Endothelial cell of umbilical vein (primary cell): ENCODE results near the gene NCOA5. TPM values are rescaled to one million over a fixed set of nuclear protein-coding genes. Genes with fewer than 3 reads are reported as not detected.

ENCODE experiments used
- BruUV-seq: library from RNA; stranded (reverse); fragments of 400-500 nt; replicated peaks from 2 replicates; lab custom pipeline; 2021; lab: Mats Ljungman, UMichigan
- CTCF ChIA-PET: fragments of 300-600, 350-600 bp; sonication (Branson Sonifier 250); formaldehyde crosslinking; loops from one replicate; lab custom pipeline; 2021; ENCODE audit warnings: antibody characterized with exemption, inconsistent platforms; lab: Charles Lee
- POLR2A ChIA-PET: fragments of 300-600, 350-600 bp; sonication (Branson Sonifier 250); formaldehyde crosslinking; loops from one replicate; lab custom pipeline; 2021; ENCODE audit warnings: antibody characterized with exemption, inconsistent platforms; lab: Charles Lee
- DNase-seq: peaks from one replicate; pipeline ENCODE4 v3.0.0-alpha.2; 2011; ENCODE audit warnings: low read depth, low spot score
- FAIRE-seq: peaks from 2 replicates; lab custom pipeline; 2011; peaks lifted over from hg19 to GRCh38; lab: Jason Lieb, UNC
- H2AFZ ChIP-seq: 2 replicates; pipeline ENCODE4 v1.6.0; 2012; ENCODE audit warnings: low read depth, low read length, control low read depth, inconsistent platforms
- H3K27ac ChIP-seq: 2 replicates; pipeline ENCODE4 v1.5.1; 2011; ENCODE audit warnings: low read depth, mild to moderate bottlenecking, control low read depth, low read length, moderate library complexity; ENCODE audit not compliant: insufficient read depth
- H3K27me3 ChIP-seq, 2 experiments: 2 replicates each; pipeline versions ENCODE4 v1.6.0 to v1.6.1; 2011; ENCODE audit warnings: low read length in 2 of 2, mixed read lengths in 1 of 2; ENCODE audit not compliant: control insufficient read depth in 2 of 2, insufficient read depth in 2 of 2
- H3K36me3 ChIP-seq, 2 experiments: 2 replicates in 1 of 2; 3 replicates in 1 of 2; pipeline ENCODE4 v1.5.1; 2011; ENCODE audit warnings: low read length in 2 of 2, mild to moderate bottlenecking in 1 of 2, moderate library complexity in 1 of 2; ENCODE audit not compliant: control insufficient read depth in 2 of 2, insufficient read depth in 2 of 2; ENCODE audit errors: extremely low read depth in 1 of 2
- H3K4me1 ChIP-seq: 3 replicates; pipeline ENCODE4 v1.5.1; 2011; ENCODE audit warnings: mild to moderate bottlenecking, low read length; ENCODE audit not compliant: control insufficient read depth, insufficient read depth; ENCODE audit errors: extremely low read depth
- H3K4me2 ChIP-seq: 2 replicates; pipeline ENCODE4 v1.6.1; 2011; ENCODE audit warnings: low read length, control low read depth, mixed read lengths; ENCODE audit not compliant: insufficient read depth
- H3K4me3 ChIP-seq, 3 experiments: fragments of 200-600 bp in 1 of 3; sonication (generic), shearing (Covaris generic) in 1 of 3; replicated peaks in 1 of 3; 2 replicates each; pipeline ENCODE4 v1.5.1; 2011 to 2016; ENCODE audit warnings: control low read depth in 3 of 3, low read length in 3 of 3, mild to moderate bottlenecking in 2 of 3, inconsistent platforms in 1 of 3, low read depth in 1 of 3, moderate library complexity in 1 of 3; ENCODE audit not compliant: insufficient read depth in 1 of 3
- H3K79me2 ChIP-seq: 2 replicates; pipeline ENCODE4 v1.6.0; 2012; ENCODE audit warnings: low read length, inconsistent platforms; ENCODE audit not compliant: control insufficient read depth, insufficient read depth
- H3K9ac ChIP-seq: replicated peaks from 2 replicates; pipeline ENCODE3; 2011; ENCODE audit warnings: low read length, control low read depth; ENCODE audit not compliant: insufficient read depth; ENCODE audit errors: extremely low read depth
- H3K9me1 ChIP-seq: replicated peaks from 3 replicates; pipeline ENCODE4 v1.6.0; 2011; ENCODE audit warnings: mild to moderate bottlenecking, low read length; ENCODE audit not compliant: control insufficient read depth, insufficient read depth; ENCODE audit errors: extremely low read depth
- H3K9me3 ChIP-seq: replicated peaks from 2 replicates; pipeline ENCODE4 v1.5.1; 2012; ENCODE audit warnings: low read length, inconsistent platforms; ENCODE audit not compliant: control insufficient read depth, insufficient read depth
- H4K20me1 ChIP-seq: replicated peaks from 2 replicates; pipeline ENCODE3; 2011; ENCODE audit warnings: mild to moderate bottlenecking, low read length; ENCODE audit not compliant: control insufficient read depth, insufficient read depth; ENCODE audit errors: extremely low read depth
- CTCF ChIP-seq, 2 donors: IDR thresholded peaks; 1 replicate in 1 of 2; 2 replicates in 1 of 2; pipeline ENCODE4 v1.5.1; 2011; ENCODE audit warnings: low read length in 2 of 2, mild to moderate bottlenecking in 2 of 2, moderate library complexity in 2 of 2, control low read depth in 1 of 2, inconsistent platforms in 1 of 2, low read depth in 1 of 2; ENCODE audit not compliant: insufficient read depth in 1 of 2; ENCODE audit errors: extremely low read depth in 1 of 2
- EZH2 ChIP-seq: IDR thresholded peaks from 2 replicates; pipeline ENCODE4 v1.6.1; 2012; ENCODE audit warnings: borderline replicate concordance, low read depth, mild to moderate bottlenecking, moderate library complexity, low read length, inconsistent platforms; ENCODE audit not compliant: severe bottlenecking
- FOS ChIP-seq: IDR thresholded peaks from 2 replicates; pipeline ENCODE4 v1.6.1; 2011; ENCODE audit warnings: mild to moderate bottlenecking, low read length, moderate library complexity, borderline replicate concordance; ENCODE audit not compliant: insufficient read depth
- GATA2 ChIP-seq: IDR thresholded peaks from 2 replicates; pipeline ENCODE4 v1.7.0; 2011; ENCODE audit warnings: low read depth, mild to moderate bottlenecking, moderate library complexity, mixed read lengths, low read length; ENCODE audit not compliant: insufficient read length, insufficient read depth
- JUN ChIP-seq: IDR thresholded peaks from 2 replicates; pipeline ENCODE4 v1.6.1; 2011; ENCODE audit warnings: borderline replicate concordance, low read depth; ENCODE audit not compliant: insufficient read length, insufficient read depth
- MAX ChIP-seq: IDR thresholded peaks from 2 replicates; pipeline ENCODE4 v1.6.1; 2011; ENCODE audit not compliant: insufficient read depth, insufficient read length
- MYC ChIP-seq: IDR thresholded peaks from one replicate; pipeline ENCODE4 v1.6.1; 2011; ENCODE audit warnings: mild to moderate bottlenecking, low read depth, low read length
- POLR2A ChIP-seq: IDR thresholded peaks from 2 replicates; pipeline ENCODE4 v1.6.1; 2012; ENCODE audit warnings: low read depth, mild to moderate bottlenecking, control low read depth, low read length
- POLR2AphosphoS5 ChIP-seq: IDR thresholded peaks from 2 replicates; pipeline ENCODE4 v1.6.1; 2012; ENCODE audit warnings: low read depth, mild to moderate bottlenecking, control low read depth, low read length, moderate library complexity; ENCODE audit not compliant: insufficient read depth
- dilution Hi-C: fragments of 300-500 bp; cut with MboI; formaldehyde crosslinking; loops from one replicate; pipeline ENCODE4 v1.15.0; 2019; ENCODE audit warnings: low sequenced_read_pairs; ENCODE audit not compliant: extremely low pct_ligation_motif_present
- intact Hi-C: fragments of 100-400 bp; cut with micrococcal nuclease; formaldehyde crosslinking; loops from one replicate; pipeline ENCODE4 v1.10.0; 2022
- polyA plus RNA-seq, 4 experiments: library from polyadenylated mRNA; depleted of rRNA in 3 of 4; stranded (reverse) in 3 of 4; unstranded in 1 of 4; fragments of >200 nt; gene quantifications; 2 replicates each; pipeline versions ENCODE4 v1.2.1 to v1.2.3, GENCODE V29; 2011 to 2012; ENCODE audit warnings: missing spikeins in 1 of 4
- total RNA-seq: library from RNA; stranded (reverse); gene quantifications from 2 replicates; pipeline ENCODE4 v1.2.3, GENCODE V29; 2021

NCOA5 gene
- total and polyA plus RNA-seq, 2 donors (not counting 3 experiments of a cell fraction or from before 2014, with no cell fraction given), result 32.0 to 39.5 TPM

- no peaks in the 10 kb centered on the region for H3K4me1 ChIP-seq
- dilution Hi-C loops, result no loop called here
- POLR2A ChIA-PET, result no interaction called here
- no peak overlapping the region for H3K4me3 ChIP-seq
- H3K9me1 ChIP-seq, result no peaks in the 10 kb centered on the region
- CTCF ChIA-PET, result interaction anchor here (2.0 kb wide), 1 partner anchor 13 kb away, joined by 7 read pairs; no protein-coding TSS in a partner anchor
- no peaks in the 10 kb centered on the region for H4K20me1 ChIP-seq
- FAIRE-seq (no peak), DNase-seq (no peak)
- no TSS peak for BruUV-seq
- H3K4me2 ChIP-seq, result no peak overlapping the region
- H3K36me3 ChIP-seq, result no peaks in the 10 kb centered on the region
- TF ChIP-seq EZH2 (no peak), CTCF (IDR thresholded peaks at IDR 0.05; ENCODE audit: extremely low read depth in 1 of 2, insufficient read depth in 1 of 2, low read depth in 1 of 2, low read length in 2 of 2) (no peak), GATA2 (no peak), POLR2AphosphoS5 (no peak), POLR2A (no peak), JUN (no peak), MYC (no peak), FOS (no peak), MAX (no peak)
- H3K9ac ChIP-seq, result no peak overlapping the region
- no peak overlapping the region for H3K27ac ChIP-seq
- intact Hi-C loops, result no loop called here
- no peak overlapping the region for H2AFZ ChIP-seq
- H3K9me3 ChIP-seq, result no peaks in the 10 kb centered on the region
- H3K27me3 ChIP-seq, result peaks cover 21 to 24% of the 10 kb centered on the region in 2 experiments
- no peaks in the 10 kb centered on the region for H3K79me2 ChIP-seq
Observed at GRCh38 chr20:46036370-46036769, 53.4 kb downstream of the NCOA5 start.
